GM19328 (cell line): ENCODE measurements around the gene FAF1.
"Not testable (repeated sequence)": the region's sequence is repeated elsewhere in the genome, so short reads cannot be mapped to it uniquely, and the experiment has no call there.

ENCODE experiments used
- ATAC-seq: cut with Tn5 transposase; IDR thresholded peaks from one replicate; pipeline ENCODE4 v1.9.1; 2021; ENCODE audit warnings: mild to moderate bottlenecking, moderate library complexity; ENCODE audit not compliant: unreplicated experiment

FAF1 gene

GRCh38 chr1:50796272-50796671, 163.8 kb downstream of the FAF1 start:
- no peak for ATAC-seq

GRCh38 chr1:50793521-50793920, 166.5 kb downstream of the FAF1 start:
- no peak for ATAC-seq

GRCh38 chr1:50787266-50787665, 172.8 kb downstream of the FAF1 start:
- no peak for ATAC-seq

GRCh38 chr1:50783286-50783685, 176.8 kb downstream of the FAF1 start:
- ATAC-seq, result no peak

DNA sequence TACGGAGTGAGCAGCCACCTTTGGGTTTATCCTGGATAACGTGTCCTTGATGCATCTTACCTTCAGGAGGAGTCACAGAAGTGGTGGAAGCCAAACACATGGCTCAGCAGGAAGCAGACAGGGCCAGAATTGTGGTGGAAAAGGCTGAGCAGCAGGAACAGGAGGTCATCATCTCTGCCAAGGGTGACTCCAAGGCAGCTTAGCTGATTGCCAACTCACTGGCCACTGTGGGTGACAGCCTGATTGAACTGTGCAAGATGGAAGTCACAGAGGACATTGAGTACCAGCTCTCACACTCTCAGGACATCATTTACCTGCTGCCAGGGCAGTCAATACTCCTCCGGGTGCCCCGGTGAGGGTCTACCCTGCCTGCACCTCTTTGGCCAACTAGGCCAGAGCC, 179.3 kb downstream of the FAF1 start:
- ATAC-seq, result no peak

- ATAC-seq, result no peak
These were observed 180.3 kb downstream of the FAF1 start for GRCh38 chr1:50779801-50780200.

GRCh38 chr1:50775740-50776139, 184.3 kb downstream of the FAF1 start:
- no peak for ATAC-seq

GRCh38 chr1:50774759-50775351, 185.2 kb downstream of the FAF1 start:
- ATAC-seq, result no peak

- ATAC-seq, result no peak
These were observed 193.4 kb downstream of the FAF1 start for GRCh38 chr1:50766688-50767087.

DNA sequence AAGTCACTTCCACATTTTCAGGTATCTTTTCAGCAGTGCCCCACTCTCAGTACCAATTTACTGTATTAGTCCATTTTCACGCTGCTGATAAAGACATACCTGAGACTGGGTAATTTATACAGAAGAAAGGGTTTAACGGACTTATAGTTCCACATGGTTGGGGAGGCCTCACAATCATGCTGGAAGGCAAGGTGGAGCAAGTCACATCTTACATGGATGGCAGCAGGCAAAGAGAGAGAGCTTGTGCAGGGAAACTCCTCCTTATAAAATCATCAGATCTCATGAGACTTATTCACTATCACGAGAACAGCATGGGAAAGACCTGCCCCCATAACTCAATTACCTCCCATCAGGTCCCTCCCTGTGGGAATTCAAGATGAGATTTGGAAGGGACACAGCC, 203.5 kb downstream of the FAF1 start:
- ATAC-seq, result not testable (repeated sequence)

- not testable (repeated sequence) for ATAC-seq
These were observed 205.3 kb downstream of the FAF1 start for GRCh38 chr1:50754764-50755163.

GRCh38 chr1:50750021-50750619, 209.9 kb downstream of the FAF1 start:
- no peak for ATAC-seq

GRCh38 chr1:50747394-50747793, 212.7 kb downstream of the FAF1 start:
- no peak for ATAC-seq

GRCh38 chr1:50742523-50742922, 217.5 kb downstream of the FAF1 start:
- no peak for ATAC-seq

DNA sequence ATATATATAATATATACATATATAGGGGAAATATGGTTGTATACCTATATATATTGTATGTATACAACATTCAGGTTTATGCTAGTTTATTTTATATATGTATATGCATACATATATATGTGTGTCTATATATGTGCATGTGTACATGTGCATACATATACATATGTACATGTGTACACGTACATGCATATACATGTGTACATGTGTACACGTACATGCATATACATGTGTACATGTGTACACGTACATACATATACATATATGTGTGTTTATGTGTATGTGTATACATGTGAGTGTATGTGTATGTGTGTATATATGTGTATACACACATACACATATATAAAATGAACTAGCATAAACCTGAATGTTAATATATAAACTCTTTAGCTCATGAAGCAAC, 220.9 kb downstream of the FAF1 start:
- ATAC-seq, result no peak

DNA sequence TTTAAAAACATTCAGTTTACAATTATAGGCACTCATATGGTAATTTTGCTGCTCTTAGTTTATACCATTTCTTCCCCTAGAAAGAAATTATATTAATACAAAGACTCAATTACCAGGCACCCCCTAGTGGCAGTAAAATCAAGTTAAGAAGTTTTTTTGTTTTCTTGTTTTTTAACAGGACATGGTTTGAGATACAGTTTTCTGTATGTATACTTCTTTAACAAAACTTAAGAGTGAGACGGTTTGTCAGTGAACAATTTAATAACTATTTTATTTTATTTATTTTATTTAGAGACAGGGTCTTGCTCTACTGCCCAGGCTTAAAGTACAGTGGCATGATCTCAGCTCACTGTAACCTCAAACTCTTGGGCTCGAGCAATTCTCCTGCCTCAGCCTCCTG, 224.6 kb downstream of the FAF1 start:
- no peak for ATAC-seq

DNA sequence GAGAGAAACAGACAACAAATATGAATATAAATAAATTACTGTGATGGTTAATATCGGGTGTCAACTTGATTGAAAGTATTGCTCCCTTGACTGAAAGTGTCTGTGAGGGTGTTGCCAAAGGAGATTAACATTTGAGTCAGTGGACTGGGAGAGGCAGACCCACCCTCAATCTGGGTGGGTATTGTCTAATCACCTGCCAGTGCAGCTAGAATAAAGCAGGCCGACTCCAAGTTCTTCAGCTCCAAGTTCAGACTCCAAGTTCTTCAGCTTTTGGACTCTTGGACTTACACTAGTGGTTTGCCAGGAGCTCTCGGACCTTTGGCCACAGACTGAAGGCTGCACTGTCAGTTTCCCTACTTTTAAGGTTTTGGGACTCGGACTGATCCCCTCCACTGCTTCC, 232.5 kb downstream of the FAF1 start:
- ATAC-seq, result not testable (repeated sequence)

DNA sequence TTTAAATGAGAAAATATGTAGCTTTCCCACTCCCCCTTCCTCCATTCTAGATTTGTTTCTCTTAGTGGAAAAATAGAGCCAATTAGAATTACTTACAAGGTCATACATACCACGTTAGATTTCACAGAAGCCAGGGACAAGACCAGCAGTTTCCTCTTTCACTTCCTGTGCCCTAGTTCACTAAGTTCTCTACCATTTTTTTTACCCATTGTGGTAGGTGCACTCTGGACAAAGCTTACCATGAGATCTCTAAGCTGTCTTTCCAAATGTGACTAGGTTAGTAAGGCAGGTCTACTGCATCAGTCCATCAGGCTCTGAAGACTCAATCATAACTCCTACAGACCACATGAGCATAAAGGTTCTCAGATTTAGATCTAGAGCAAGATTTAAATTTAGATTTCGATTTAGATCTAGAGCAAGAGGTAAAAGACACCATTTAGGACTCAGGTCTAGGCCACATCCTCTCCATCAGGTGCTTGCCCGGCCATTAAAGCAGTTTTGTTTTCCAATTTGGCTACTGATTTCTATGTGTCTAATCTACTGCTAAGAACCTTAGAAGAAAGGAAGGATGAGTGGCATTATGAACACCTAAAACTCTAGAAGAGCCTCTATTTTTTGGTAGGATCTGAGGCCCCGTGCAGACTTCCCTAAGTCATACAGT, 235.3 kb downstream of the FAF1 start:
- peak; percentile 90 for ATAC-seq

DNA sequence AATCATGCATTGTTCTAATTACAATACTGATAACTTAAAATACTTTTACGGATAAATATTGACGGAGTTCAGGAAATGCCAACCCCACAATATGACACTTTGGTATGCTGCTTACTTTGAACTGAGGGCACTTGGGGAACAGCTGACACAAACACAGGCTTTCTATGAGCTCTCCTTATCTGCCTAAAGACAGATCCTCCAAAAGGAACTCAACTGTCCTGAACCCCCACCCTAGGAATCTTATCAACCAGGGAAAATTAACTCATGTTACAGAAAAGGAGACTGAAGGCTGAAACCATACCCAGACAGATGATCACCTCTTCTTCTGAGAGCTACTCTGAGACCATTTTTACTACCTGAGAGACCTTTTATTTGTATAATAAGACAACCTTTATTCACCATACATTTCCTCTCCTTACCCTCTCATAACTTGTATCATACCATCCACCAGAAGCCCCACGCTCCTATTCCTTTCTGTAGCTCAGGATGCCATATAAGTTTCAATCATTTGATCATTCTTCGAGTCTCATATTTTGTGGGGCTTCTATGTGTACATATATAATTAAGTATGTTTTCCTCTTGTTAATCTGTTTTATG, 239.5 kb downstream of the FAF1 start:
- no peak for ATAC-seq

- ATAC-seq, result no peak
These were observed 240.9 kb downstream of the FAF1 start for GRCh38 chr1:50719126-50719525.

DNA sequence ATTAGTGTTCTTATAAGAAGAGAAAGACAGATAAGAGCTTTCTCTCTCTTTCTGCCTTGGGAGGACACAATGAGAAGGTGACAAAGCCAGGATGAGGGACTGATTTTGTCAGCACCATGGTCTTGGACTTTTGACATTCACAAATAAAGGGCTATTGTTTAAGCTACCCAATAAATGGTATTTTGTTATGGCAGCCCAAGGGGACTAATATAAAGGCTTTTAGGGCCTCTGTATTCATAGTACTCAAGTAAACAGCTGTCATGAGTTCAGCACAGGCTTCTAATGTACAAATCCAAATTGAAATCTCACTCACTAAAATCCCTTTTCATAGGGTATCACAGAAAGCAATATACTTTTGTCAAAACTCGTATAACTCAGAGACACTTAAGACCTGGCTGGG, 242.7 kb downstream of the FAF1 start:
- ATAC-seq, result no peak

DNA sequence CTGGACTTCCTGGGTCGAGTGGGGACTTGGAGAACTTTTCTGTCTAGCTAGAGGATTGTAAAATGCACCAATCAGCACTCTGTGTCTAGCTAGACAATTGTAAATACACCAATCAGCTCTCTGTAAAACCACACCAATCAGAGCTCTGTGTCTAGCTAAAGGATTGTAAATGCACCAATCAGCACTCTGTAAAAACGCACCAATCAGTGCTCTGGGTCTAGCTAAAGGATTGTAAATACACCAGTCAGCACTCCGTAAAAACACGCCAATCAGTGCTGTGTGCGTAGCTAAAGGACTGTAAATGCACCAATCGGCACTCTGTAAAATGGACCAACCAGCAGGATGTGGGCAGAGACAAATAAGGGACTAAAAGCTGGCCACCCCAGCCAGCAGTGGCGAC, 243.6 kb downstream of the FAF1 start:
- ATAC-seq, result not testable (repeated sequence)
